Esophagus muscularis mucosa (tissue), 4 donors: ENCODE results near the gene ARAP1. TPM values are rescaled to one million over a fixed set of nuclear protein-coding genes. Genes with fewer than 3 reads are reported as not detected.

Source experiments
- DNase-seq: peaks from one replicate; pipeline ENCODE4 v3.0.0-alpha.2; 2017; ENCODE audit errors: extremely low spot score
- H3K27ac ChIP-seq, 4 donors: fragments of 200-600 bp; sonication (generic); replicated peaks in 1 of 4; 1 replicate in 3 of 4; 2 replicates in 1 of 4; pipeline ENCODE4 v1.5.1; 2016 to 2019; ENCODE audit warnings: mild to moderate bottlenecking in 1 of 4
- H3K27me3 ChIP-seq, 4 donors: fragments of 200-600 bp; sonication (generic); one replicate each; pipeline versions ENCODE4 v1.5.1 to v1.6.0; 2016 to 2019
- H3K36me3 ChIP-seq, 4 donors: fragments of 200-600 bp; sonication (generic); one replicate each; pipeline ENCODE4 v1.5.1; 2016 to 2019
- H3K4me1 ChIP-seq, 4 donors: fragments of 200-600 bp; sonication (generic); one replicate each; pipeline ENCODE4 v1.5.1; 2016 to 2019
- H3K4me3 ChIP-seq, 4 donors: fragments of 200-600 bp; sonication (generic); 1 replicate in 2 of 4; 2 replicates in 2 of 4; pipeline ENCODE4 v1.5.1; 2016 to 2019; ENCODE audit warnings: mild to moderate bottlenecking in 4 of 4, moderate library complexity in 1 of 4
- H3K9me3 ChIP-seq, 4 donors: fragments of 200-600 bp; sonication (generic); 1 replicate in 3 of 4; 2 replicates in 1 of 4; pipeline ENCODE4 v1.5.1; 2016 to 2019
- CTCF ChIP-seq, 3 experiments: fragments of 200-600 bp in 2 of 3; fragments of 450-650 bp in 1 of 3; sonication (generic) in 2 of 3; IDR thresholded peaks; one replicate each; pipeline ENCODE4 v1.5.1; 2017 to 2019; ENCODE audit warnings: antibody characterized with exemption in 3 of 3, mild to moderate bottlenecking in 2 of 3, moderate library complexity in 1 of 3
- EP300 ChIP-seq: sonication (generic); formaldehyde crosslinking; IDR thresholded peaks from one replicate; pipeline ENCODE4 v1.6.1; 2017; ENCODE audit warnings: antibody characterized with exemption
- POLR2A ChIP-seq: fragments of 450-650 bp; IDR thresholded peaks from one replicate; pipeline ENCODE4 v1.6.1; 2017; ENCODE audit warnings: antibody characterized with exemption, moderate library complexity, mild to moderate bottlenecking, low read depth
- POLR2AphosphoS5 ChIP-seq, 2 donors: sonication (generic); formaldehyde crosslinking; IDR thresholded peaks; one replicate each; pipeline ENCODE4 v1.6.1; 2017; ENCODE audit warnings: antibody characterized with exemption in 2 of 2
- WGBS: methylation state at CpG from one replicate; pipeline ENCODE4 v1.1.5; 2018; 5-methylcytosine and 5-hydroxymethylcytosine counted together
- intact Hi-C: fragments of 100-400 bp; cut with DNase I; formaldehyde crosslinking; loops from one replicate; pipeline ENCODE4 v1.15.1; 2023
- total RNA-seq, 4 donors: library from RNA; depleted of rRNA; stranded (reverse); fragments of >200 nt; gene quantifications; one replicate each; pipeline versions ENCODE4 v1.1.0 to v1.2.1, GENCODE V29; 2016

Gene ARAP1
- total RNA-seq, 4 donors from 2014 or later = 83.7 to 115 (median 110) TPM

DNA sequence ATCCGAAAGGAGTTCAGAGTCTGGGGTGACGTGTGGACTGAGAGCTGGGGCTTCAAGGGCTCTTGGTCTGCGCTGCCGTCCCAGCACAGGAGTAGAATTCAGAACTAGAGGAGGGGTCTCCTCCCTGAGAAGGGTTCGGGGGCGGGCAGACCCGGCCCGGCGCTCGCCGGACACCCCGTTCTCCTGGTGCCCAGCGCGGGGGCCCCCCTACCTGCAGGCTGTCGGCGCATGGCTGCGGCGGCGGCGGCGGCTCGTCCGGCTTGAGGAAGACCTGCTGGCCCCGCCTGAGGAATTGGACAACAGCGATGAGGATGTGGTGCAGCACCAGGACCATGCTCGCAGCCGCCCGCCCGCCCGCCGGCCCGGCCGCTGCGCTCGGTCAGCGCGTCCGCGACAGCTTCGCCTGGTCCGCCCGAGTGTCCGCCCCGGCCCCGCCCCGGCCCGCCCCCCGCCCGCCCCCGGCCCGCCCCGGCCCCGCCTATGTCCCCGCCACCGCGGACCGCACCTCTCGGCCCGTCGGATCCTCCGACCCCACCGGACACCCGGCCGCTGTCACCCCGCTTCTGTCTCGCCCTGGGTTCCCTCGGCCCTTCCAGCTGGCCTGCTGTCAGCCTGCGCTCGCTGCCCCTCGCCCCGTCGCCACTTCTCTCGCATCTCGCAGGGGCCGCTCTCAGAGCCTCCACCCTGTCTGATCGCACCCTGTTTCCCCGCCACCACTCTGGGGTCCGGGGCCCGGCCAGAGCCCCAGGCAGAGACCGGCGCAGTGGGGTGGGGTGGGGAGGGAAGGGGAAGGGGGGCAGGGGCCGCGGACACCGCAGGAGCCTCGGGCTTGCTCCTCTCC lies 109.9 kb downstream of the ARAP1 start:
- Histone ChIP-seq H3K27me3 (no peaks in the 10 kb centered on the region), H3K4me1 (peaks cover 28 to 53% (median 43%) of the 10 kb centered on the region in 4 donors), H3K36me3 (no peaks in the 10 kb centered on the region), H3K4me3 (peak overlapping the region; percentile 64 to 71 (median 68)), H3K27ac (peak overlapping the region; percentile 65 to 72 (median 71)), H3K9me3 (no peaks in the 10 kb centered on the region)
- WGBS = 0% methylated on average over 13 of the region's 85 CpGs
- TF ChIP-seq EP300 (no peak), CTCF (IDR thresholded peaks at IDR 0.05) (no peak), POLR2A (no peak), POLR2AphosphoS5 (IDR thresholded peaks at IDR 0.05) (peak; percentile 56 to 63)
- intact Hi-C loops = loop anchor here (2.0 kb wide), 1 partner anchor 43 kb away; no protein-coding TSS in a partner anchor
- DNase-seq = no peak

DNA sequence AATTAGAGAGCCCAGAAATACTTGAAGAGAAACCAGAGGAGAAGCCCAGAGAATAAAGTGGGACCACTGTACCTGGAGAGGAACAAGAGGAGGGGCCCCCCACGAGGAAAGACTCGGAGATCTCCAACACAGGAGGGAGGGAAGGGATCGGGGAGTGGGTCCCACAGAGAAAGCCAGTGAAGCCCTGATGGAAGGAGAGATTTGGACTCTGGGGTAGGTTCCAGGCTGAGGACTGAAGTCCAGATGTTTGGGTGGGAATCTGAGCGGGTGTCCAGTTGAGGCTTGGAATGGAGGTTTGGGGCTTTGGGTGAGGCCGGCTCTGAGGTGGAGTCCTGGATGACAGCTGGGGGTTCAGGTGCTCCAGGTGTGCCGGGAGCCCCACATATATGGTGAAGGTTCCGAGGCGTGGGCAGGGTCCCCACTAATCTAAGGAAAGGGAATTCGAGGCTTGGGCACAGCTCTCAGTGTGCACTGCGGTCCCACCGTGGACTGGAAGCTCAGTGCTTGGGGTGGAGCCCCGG lies 110.6 kb downstream of the ARAP1 start:
- H3K4me1 ChIP-seq = peaks cover 35 to 59% (median 50%) of the 10 kb centered on the region in 4 donors
- H3K4me3 ChIP-seq = peak overlapping the region; percentile 64 to 71 (median 68)
- no peak for DNase-seq
- whole genome bisulfite sequencing = 37% methylated on average over 10 of the region's 12 CpGs
- H3K27ac ChIP-seq = peak overlapping the region; percentile 58 to 72 (median 68)
- no peak for TF ChIP-seq EP300
- no peak for TF ChIP-seq POLR2A
- no peaks in the 10 kb centered on the region for H3K27me3 ChIP-seq
- intact Hi-C loops = loop anchor here (2.0 kb wide), 1 partner anchor 43 kb away; no protein-coding TSS in a partner anchor
- H3K36me3 ChIP-seq = no peaks in the 10 kb centered on the region
- H3K9me3 ChIP-seq = no peaks in the 10 kb centered on the region

DNA sequence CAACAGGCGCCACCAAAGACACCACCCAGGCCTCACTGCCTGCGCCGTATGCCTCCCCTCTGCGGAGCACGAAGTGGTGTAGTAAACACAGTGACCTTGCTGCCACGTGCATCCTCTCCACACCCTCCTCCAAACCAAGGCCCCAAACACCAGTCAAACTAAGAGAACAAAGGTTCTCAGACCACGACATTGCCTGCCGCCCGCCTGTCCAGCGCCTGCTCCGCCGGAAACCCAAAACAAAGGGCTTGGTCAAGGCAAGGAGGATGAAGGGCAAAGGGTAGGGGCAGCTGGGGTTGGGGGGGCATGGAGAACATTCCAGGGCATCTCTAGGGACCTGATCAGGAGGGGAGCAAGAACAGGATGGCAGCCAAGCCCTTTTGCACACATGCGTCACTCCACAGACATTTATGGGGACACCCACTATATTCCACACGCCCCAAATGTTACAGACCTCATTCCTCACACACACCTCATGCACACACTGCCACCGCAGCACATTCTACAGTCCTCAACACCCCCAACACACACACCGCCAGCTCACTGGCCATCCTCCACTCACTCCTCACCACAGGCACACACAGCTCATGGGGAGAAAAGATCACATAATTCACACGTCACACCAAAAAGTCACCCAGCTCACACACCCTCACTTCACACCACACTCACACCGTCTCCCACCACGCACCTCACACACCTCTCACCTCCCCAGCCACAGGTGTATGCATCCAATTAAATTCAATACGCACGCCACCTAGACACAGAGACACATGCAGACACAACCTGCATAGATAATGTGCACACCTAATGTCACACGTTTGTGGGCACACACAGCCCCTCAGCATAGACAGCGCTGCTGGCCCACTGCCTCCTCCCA lies 112.5 kb downstream of the ARAP1 start:
- H3K4me1 ChIP-seq = peaks cover 49 to 74% (median 62%) of the 10 kb centered on the region in 4 donors
- DNase-seq = no peak
- H3K9me3 ChIP-seq = no peaks in the 10 kb centered on the region
- 87% methylated on average over 23 of the region's 23 CpGs for WGBS
- H3K27ac ChIP-seq = peak overlapping the region in 3 of 4 donors; percentile 46 to 65 (median 51)
- no peaks in the 10 kb centered on the region for H3K36me3 ChIP-seq
- H3K4me3 ChIP-seq = peak overlapping the region; percentile 64 to 71 (median 68)
- TF ChIP-seq POLR2AphosphoS5 (IDR thresholded peaks at IDR 0.05) (peak; percentile 50 to 60), EP300 (no peak)
- H3K27me3 ChIP-seq = no peaks in the 10 kb centered on the region
- intact Hi-C loops = no loop called here

DNA sequence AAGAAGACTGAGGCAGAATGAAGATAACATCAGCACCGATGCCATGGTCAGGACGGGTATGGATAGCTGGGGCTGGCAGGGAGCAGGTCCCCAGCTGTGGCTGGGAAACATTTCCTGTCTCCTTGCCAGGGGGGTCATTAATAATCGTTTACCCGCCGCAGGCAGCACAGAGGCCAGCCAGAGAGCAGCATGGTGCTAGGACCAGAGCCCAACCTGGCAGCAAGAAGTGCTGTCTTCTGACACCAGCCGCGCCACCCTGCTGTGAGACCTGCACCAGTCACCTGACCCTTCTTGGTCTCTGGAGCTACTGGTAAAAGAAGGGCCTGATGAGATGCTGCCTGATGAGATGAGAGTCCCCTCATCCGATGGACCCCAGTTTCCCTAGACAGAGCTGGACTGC lies 114.3 kb downstream of the ARAP1 start:
- H3K4me1 ChIP-seq = peaks cover 56 to 83% (median 66%) of the 10 kb centered on the region in 4 donors
- TF ChIP-seq POLR2A (no peak), EP300 (no peak), POLR2AphosphoS5 (IDR thresholded peaks at IDR 0.05) (no peak), CTCF (IDR thresholded peaks at IDR 0.05) (no peak)
- DNase-seq = no peak
- no peaks in the 10 kb centered on the region for H3K27me3 ChIP-seq
- no peaks in the 10 kb centered on the region for H3K9me3 ChIP-seq
- intact Hi-C loops = no loop called here
- H3K4me3 ChIP-seq = no peak overlapping the region
- WGBS = 53% methylated on average over 6 of the region's 8 CpGs
- no peaks in the 10 kb centered on the region for H3K36me3 ChIP-seq
- no peak overlapping the region for H3K27ac ChIP-seq

- TF ChIP-seq CTCF (IDR thresholded peaks at IDR 0.05) (no peak), POLR2A (no peak), POLR2AphosphoS5 (IDR thresholded peaks at IDR 0.05) (no peak), EP300 (no peak)
- WGBS = 97% methylated on average over 2 of the region's 2 CpGs
- DNase-seq = no peak
- intact Hi-C loops = no loop called here
- Histone ChIP-seq H3K36me3 (no peaks in the 10 kb centered on the region), H3K4me1 (peaks cover 59 to 85% (median 70%) of the 10 kb centered on the region in 4 donors), H3K27me3 (no peaks in the 10 kb centered on the region), H3K4me3 (no peak overlapping the region), H3K9me3 (no peaks in the 10 kb centered on the region), H3K27ac (peak overlapping the region in 2 of 4 donors; percentile 3 to 32)
Observed at GRCh38 chr11:72637198-72637597, 115.0 kb downstream of the ARAP1 start.
